CD4-positive, alpha-beta T cell treated with Interleukin-15 for 1 hour (primary cell): ENCODE data around the gene SPECC1L.

ENCODE experiments used
- DNase-seq: peaks from one replicate; pipeline ENCODE4 v3.0.0-alpha.2; 2020

The SPECC1L gene

GRCh38 chr22:24446260-24446611 is 175.6 kb downstream of the SPECC1L start:
- DNase-seq: no peak

DNA sequence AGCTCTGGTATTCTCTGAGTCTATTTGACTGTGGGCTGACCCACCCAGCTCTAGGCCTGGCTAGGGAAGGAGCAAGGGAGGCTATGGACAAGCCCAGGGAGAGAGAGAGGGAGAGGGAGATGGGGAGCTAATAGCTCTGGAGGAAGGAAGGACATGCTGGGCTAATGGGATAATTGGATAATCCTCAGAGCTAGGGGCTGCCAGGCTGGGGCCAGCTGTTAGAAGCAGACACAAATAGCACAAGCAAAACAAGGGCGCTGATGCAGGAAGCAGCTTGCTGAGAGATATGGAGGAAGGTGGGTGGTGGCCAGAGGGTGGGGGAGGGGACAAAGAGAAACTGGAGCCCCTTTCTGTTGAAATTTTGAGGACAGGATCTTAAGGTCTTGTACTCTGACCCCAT is 180.0 kb downstream of the SPECC1L start:
- no peak for DNase-seq

DNA sequence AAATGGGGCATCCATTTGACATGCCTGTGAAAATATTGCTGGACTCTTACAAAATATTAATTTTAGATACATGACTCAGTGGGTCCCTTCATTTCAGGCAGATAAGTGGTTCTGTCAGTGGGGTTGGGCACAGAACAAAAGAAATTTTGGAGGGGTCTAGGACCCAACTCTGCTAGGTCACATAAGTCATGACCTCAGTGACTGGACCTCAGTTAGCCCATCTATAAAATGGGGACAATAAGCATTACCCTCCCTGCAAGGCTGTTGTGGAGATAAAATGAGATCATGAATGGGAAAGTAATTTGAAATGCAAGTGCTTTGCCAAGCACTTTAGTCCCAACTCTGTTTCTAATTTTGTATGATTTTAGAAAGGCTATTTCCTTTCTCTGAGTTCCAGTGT is 180.5 kb downstream of the SPECC1L start:
- no peak for DNase-seq

GRCh38 chr22:24453853-24454252 is 183.2 kb downstream of the SPECC1L start:
- DNase-seq: no peak

- no peak for DNase-seq
Measured at GRCh38 chr22:24455039-24455438, 184.4 kb downstream of the SPECC1L start.

GRCh38 chr22:24455751-24456426 is 185.3 kb downstream of the SPECC1L start:
- DNase-seq: no peak

GRCh38 chr22:24457894-24458420 is 187.3 kb downstream of the SPECC1L start:
- no peak for DNase-seq

DNA sequence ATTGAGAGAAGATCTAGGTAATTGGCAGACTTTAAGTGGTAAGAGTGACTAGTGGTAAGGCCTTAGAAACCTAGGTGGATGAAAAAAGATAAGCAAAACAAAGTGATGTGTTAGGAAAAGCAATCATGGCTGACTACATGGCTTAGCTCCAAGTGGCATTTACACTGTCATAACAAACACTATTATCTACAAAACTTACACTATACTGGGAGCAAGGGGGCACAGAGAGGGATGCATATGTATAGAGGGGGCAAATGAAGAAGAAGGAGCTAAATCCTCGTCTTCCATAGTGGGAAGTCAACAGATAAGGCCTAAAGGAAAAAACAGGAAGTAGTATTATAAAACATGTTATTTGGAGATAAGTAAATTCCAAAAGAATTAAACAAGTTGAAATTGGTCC is 189.3 kb downstream of the SPECC1L start:
- no peak for DNase-seq

GRCh38 chr22:24460418-24461089 is 189.9 kb downstream of the SPECC1L start:
- no peak for DNase-seq

DNA sequence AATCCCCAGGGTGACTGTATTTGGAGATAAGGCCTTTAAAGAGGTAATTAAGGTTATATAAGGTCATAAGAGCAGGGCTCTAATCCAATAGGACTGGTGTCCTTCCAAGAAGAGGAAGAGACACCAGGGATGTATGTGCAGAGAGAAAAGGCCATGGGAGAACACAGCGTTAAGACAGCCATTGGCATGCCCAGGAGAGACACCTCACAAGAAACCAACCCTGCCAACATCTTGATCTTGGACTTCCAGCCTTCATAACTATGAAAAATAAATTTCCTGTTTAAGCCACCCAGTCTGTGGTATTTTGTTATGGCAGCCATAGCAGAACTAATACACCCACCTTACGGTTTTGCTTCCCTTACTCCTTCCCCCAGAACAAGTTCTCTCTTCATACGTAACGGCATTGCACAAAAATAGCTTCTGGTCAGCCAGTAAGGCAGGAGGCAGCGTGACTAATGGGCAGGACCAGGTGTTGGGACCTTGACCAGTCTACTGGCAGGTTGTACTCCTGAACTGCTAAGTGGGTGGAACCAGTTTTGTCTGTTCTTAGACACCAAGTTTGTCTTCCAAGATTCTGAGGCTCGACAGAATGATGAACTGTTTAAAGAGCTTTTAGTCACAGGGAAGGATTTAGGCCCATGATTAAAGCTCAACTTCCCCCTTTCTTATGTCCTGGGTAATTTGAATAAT is 192.6 kb downstream of the SPECC1L start:
- no peak for DNase-seq

DNA sequence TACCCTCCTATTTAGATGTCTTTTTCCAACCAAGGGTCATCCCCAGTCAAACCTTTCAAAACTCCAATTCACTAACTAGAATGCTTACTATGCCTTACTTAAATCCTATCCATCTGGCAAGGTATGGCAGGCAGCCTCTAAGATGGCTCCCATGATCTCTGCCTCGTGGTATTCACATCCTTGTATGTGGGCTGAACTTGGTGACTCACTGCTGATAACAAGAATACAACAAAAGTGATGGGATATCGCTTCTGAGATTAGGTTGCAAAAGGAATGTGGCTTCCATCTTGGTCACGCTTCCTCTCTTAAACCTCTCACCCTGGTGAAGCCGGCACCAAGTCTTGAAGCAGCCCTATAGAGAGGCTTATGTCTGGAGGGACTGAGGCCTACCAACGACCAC is 194.9 kb downstream of the SPECC1L start:
- DNase-seq: no peak

DNA sequence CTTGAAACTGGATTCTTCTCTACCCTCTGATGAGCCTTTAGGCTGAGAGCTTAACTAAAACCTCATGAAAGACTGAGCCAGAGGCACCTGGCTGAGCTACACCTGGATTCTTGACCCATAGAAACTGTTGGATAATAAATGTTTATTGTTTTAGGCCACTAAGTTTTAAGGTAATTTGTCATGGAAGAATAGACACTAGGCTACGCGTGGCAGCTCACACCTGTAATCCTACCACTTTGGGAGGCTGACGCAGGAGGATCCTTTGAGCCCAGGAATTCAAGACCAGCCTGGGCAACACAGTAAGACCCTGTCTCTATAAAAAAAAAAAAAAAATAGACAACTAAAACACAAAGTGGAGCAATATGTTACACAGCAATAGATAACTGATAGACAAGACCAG is 195.3 kb downstream of the SPECC1L start:
- DNase-seq: no peak

- DNase-seq: no peak
Measured at GRCh38 chr22:24466716-24467328, 196.2 kb downstream of the SPECC1L start.

- DNase-seq: no peak
Measured at GRCh38 chr22:24467340-24467739, 196.7 kb downstream of the SPECC1L start.
